Activated naive CD8-positive, alpha-beta T cell treated with anti-CD3 and anti-CD28 coated beads, Interleukin-2, amount 10 ng/mL, durations not matched to agents 7 days and 5 days (primary cell): ENCODE results near the gene ICE2. TPM values are rescaled to one million over a fixed set of nuclear protein-coding genes. Genes with fewer than 3 reads are reported as not detected.

Experiments used
- ATAC-seq: fragments of 150-1000 bp; cut with Tn5 transposase; one replicate; pipeline ENCODE4 v1.10.0; 2021; ENCODE audit warnings: low read depth, moderate library complexity
- POLR2A ChIA-PET: fragments of 350-600 bp; sonication (Branson Sonifier 250); formaldehyde crosslinking; loops from one replicate; lab custom pipeline; 2021; ENCODE audit warnings: antibody characterized with exemption; lab: Charles Lee
- DNase-seq: peaks from one replicate; pipeline ENCODE4 v3.0.0; 2021
- H3K27ac Mint-ChIP-seq: one replicate; pipeline ENCODE4 v1.8.0; 2022; ENCODE audit warnings: mild to moderate bottlenecking, mixed read lengths
- H3K27me3 Mint-ChIP-seq: one replicate; pipeline ENCODE4 v1.8.0; 2022; ENCODE audit warnings: mild to moderate bottlenecking, moderate library complexity, mixed read lengths
- H3K36me3 Mint-ChIP-seq: one replicate; pipeline ENCODE4 v1.8.0; 2021; ENCODE audit warnings: mild to moderate bottlenecking, mixed read lengths
- H3K4me1 Mint-ChIP-seq: one replicate; pipeline ENCODE4 v1.8.0; 2021; ENCODE audit warnings: mixed read lengths
- H3K4me3 Mint-ChIP-seq: one replicate; pipeline ENCODE4 v1.8.0; 2022; ENCODE audit warnings: mild to moderate bottlenecking, moderate library complexity, mixed read lengths
- H3K9me3 Mint-ChIP-seq: one replicate; pipeline ENCODE4 v1.8.0; 2021; ENCODE audit warnings: mixed read lengths
- total RNA-seq, 2 experiments: library from RNA; stranded (reverse); gene quantifications; one replicate each; pipeline ENCODE4 v1.2.3, GENCODE V29; 2021

The ICE2 gene
- total RNA-seq, 2 experiments from 2014 or later, result 65.1 to 81.4 TPM

DNA sequence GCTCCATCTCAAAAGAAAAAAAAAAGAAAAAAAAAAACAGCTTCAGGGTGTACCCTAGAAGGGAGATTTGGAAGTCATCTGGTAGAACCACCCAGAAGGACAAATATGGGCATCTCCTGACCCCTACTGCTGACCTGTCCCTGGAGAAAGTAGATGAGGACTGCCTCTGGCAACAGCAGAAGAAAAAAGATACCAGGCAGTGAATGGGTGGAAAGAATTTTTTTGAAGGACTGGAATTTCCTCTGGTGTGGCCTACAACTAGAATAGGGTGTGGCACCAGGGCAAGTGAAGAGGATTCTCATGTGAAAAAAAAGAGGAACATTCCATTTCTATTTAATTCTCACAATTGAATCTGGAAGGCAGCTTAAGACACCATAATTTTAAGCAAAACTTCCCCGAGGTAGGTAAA is 84.2 kb downstream of the ICE2 start:
- no peak overlapping the region for H3K27ac Mint-ChIP-seq
- ATAC-seq, result no peak
- POLR2A ChIA-PET, result interaction anchor here (0.6 to 1.2 kb wide), 2 partner anchors 85 to 445 kb away, joined by 3 to 5 read pairs; no protein-coding TSS in a partner anchor
- H3K4me1 Mint-ChIP-seq, result peaks cover 44% of the 10 kb centered on the region
- H3K9me3 Mint-ChIP-seq, result no peaks in the 10 kb centered on the region
- no peak overlapping the region for H3K4me3 Mint-ChIP-seq
- no peak for DNase-seq
- peaks cover 3% of the 10 kb centered on the region for H3K27me3 Mint-ChIP-seq
- H3K36me3 Mint-ChIP-seq, result peaks cover 30% of the 10 kb centered on the region

DNA sequence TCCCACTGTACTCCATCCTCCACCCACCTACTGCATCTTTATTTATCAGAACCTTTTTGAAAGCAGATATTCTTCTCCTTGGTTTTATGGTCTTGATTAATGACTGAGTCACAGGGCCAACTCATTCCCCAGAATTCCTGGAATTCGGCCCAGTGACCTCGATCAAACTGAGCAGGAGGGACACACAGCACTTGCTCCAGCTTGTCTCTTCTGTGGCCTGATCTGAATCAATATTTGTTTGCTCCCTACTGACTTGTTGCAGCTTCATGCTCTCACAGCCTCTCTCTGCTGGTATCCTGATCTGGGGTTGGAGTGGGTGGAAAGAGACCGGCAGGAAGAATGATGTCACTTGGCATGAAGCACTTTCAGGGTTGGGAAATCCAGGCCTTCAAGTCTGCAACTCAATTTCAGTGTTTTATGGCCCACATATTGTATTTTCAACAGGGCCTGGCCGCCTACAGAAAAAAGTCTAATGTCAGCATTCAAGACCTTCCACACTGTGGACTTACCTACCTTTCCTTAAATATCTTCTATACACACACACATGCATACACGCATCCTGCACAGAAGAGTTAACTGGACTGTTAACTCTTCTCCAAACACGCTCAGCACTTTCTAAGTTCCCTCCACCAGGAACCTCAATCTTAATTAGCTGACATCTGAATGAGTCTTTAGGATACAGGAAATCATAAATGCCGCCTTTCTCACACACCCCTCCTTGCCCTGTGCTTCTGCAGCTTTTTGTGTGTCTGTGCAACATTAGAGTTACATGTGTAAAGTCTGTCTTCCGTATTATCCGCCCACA is 85.8 kb downstream of the ICE2 start:
- H3K4me1 Mint-ChIP-seq, result peaks cover 49% of the 10 kb centered on the region
- POLR2A ChIA-PET, result no interaction called here
- peaks cover 27% of the 10 kb centered on the region for H3K36me3 Mint-ChIP-seq
- DNase-seq, result no peak
- H3K9me3 Mint-ChIP-seq, result no peaks in the 10 kb centered on the region
- no peak overlapping the region for H3K4me3 Mint-ChIP-seq
- ATAC-seq, result no peak
- no peak overlapping the region for H3K27ac Mint-ChIP-seq
- H3K27me3 Mint-ChIP-seq, result no peaks in the 10 kb centered on the region

DNA sequence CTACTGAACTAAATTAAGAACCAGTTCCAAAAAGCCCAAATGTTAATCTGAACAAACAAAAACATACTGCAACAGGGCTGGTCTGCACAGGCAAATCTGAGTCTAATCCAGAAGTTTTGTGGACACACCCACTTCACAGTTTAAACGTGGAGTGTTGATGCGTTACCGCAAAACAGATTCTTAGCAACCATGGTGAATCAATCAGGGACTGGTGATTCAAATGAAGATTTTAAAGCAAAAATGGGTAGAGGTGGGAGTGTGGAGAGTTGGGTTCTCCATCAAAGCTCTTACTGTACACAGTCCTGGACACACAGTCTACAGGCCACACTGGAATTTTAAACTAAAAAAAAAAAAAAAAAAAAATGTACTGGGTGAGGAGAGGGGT is 86.3 kb downstream of the ICE2 start:
- peaks cover 51% of the 10 kb centered on the region for H3K4me1 Mint-ChIP-seq
- no peak overlapping the region for H3K4me3 Mint-ChIP-seq
- H3K27ac Mint-ChIP-seq, result no peak overlapping the region
- H3K27me3 Mint-ChIP-seq, result no peaks in the 10 kb centered on the region
- peaks cover 29% of the 10 kb centered on the region for H3K36me3 Mint-ChIP-seq
- POLR2A ChIA-PET, result no interaction called here
- no peaks in the 10 kb centered on the region for H3K9me3 Mint-ChIP-seq
- no peak for DNase-seq
- ATAC-seq, result no peak

DNA sequence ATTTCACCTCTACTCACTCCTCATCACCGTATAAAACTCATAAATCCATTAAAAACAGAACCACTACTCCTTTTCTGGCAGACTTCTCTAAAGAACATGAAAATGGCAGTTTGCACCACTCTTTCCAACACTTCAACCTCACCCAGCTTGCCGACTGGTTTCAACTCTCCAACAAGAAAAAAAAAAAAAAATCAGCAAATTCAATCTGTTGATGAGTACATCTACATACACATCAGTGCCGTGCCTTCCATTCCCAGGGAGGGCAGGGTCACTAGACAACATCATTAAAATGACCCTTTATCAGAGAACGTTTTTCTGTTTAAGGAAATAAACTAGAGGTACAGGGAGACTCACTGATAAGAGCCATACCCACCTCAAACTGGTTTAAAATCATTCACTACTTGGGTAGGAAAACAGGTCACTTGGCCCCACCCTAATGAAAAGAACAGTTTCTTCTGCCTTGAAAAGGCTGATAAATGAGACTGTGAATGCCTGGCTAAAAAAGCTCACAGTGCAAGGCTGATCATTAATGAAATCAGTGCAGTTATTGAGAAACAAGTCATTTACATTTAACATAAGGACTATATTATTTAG is 87.1 kb downstream of the ICE2 start:
- Mint-ChIP-seq H3K27me3 (no peaks in the 10 kb centered on the region), H3K4me1 (peaks cover 54% of the 10 kb centered on the region), H3K4me3 (no peak overlapping the region), H3K27ac (no peak overlapping the region), H3K36me3 (peaks cover 36% of the 10 kb centered on the region), H3K9me3 (no peaks in the 10 kb centered on the region)
- DNase-seq (no peak), ATAC-seq (no peak)
- POLR2A ChIA-PET, result no interaction called here

DNA sequence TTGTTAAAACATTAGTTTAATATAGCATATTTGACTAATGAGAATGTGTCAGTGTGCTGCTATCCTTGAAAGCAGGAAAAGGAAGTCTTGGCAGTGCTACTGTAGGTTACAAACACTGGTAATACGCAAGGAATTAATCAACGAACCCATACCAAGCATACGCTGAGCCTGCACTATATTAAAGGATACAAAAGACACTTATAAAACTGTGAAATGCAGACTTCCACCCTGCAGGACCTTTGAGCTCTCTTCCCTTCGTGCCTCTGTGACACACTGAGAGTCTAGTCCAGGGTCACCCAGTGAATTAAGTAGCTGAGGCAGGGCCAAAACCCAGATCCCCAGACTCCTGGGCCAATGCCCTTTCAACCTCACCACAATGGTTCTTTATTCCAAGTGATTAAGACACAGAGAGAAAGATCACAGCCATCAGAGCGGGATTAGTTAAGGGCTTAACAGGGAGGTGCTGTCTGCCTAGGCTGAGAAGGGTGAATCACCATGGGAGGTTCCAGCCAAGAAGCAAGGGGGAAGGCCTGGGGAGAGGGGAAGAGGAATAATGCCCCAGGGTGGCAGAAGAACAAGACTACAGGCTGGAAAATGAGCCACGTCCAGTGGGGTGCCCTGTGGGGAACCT is 88.0 kb downstream of the ICE2 start:
- H3K27me3 Mint-ChIP-seq, result no peaks in the 10 kb centered on the region
- H3K27ac Mint-ChIP-seq, result no peak overlapping the region
- no peak for DNase-seq
- peaks cover 47% of the 10 kb centered on the region for H3K4me1 Mint-ChIP-seq
- H3K4me3 Mint-ChIP-seq, result no peak overlapping the region
- peaks cover 35% of the 10 kb centered on the region for H3K36me3 Mint-ChIP-seq
- no peak for ATAC-seq
- H3K9me3 Mint-ChIP-seq, result no peaks in the 10 kb centered on the region
- POLR2A ChIA-PET, result no interaction called here

DNA sequence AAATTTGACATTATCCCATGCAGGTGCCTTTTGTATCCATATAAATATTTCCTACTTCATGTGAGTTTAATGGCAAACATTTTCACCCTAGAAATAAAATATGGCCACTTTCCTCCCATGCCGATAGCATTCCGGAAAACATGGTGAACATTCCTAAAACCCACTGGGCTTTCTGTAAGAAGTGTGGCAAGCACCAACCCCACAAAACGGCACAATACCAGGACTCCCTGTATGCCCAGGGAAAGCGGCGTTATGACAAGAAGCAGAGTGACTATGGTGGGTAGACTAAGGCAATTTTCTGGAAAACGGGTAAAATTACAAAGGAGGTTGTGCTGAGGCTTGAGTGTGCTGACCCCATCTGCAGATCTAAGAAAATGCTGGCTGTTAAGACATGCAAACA is 88.7 kb downstream of the ICE2 start:
- H3K27ac Mint-ChIP-seq, result no peak overlapping the region
- ATAC-seq (no peak), DNase-seq (no peak)
- no peaks in the 10 kb centered on the region for H3K9me3 Mint-ChIP-seq
- H3K36me3 Mint-ChIP-seq, result peaks cover 34% of the 10 kb centered on the region
- no peak overlapping the region for H3K4me3 Mint-ChIP-seq
- peaks cover 42% of the 10 kb centered on the region for H3K4me1 Mint-ChIP-seq
- POLR2A ChIA-PET, result interaction anchor here (1.4 kb wide), 1 partner anchor 8 kb away, joined by 4 read pairs; the partner anchor contains the start of gene ANXA2
- no peaks in the 10 kb centered on the region for H3K27me3 Mint-ChIP-seq

DNA sequence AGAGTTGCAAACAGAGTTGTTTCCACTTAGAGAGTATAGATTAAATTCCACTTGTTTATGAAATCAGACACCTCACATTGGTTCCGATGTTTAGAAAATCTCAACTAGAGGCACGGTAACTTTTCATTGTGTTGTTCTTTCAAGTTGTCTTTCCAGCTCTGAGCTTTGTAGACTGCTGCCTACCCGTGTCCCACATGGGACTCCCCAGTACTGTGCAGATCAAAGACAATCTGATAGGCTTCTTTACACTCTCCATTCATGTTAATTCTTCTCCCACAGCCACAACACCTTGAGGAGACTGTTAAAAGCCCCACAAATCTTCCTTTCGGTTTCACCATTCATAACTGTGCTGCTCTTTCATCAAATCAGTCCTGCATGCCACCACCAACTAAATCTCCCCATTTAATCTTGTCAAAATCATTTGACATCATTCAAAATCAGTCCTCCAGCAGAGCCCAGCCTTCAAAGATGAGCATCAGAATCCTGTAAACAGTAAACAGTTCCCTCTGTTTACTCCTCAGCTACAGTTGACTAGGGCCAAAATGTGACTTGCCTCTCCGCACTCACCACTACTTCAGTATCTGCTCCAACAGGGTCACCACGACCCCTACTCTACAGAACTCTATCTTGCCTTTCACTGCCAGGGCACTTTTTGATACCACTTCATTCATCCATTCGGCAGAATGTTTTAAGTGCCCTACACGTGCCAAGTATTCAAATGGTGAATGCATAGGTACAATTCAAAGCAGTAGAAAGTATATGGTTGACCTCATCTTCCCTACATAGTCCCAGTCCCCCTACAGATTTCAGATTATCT is 89.5 kb downstream of the ICE2 start:
- Mint-ChIP-seq H3K36me3 (peaks cover 33% of the 10 kb centered on the region), H3K9me3 (no peaks in the 10 kb centered on the region), H3K4me1 (peaks cover 41% of the 10 kb centered on the region), H3K27ac (peak overlapping the region; percentile 74), H3K27me3 (no peaks in the 10 kb centered on the region), H3K4me3 (peak overlapping the region; percentile 66)
- no peak for DNase-seq
- ATAC-seq, result peak; percentile 98
- POLR2A ChIA-PET, result interaction anchor here (0.7 to 1.4 kb wide), 3 partner anchors 9 to 105 kb away, joined by 3 to 4 read pairs (median 4); partner anchors contain the start of gene ANXA2

DNA sequence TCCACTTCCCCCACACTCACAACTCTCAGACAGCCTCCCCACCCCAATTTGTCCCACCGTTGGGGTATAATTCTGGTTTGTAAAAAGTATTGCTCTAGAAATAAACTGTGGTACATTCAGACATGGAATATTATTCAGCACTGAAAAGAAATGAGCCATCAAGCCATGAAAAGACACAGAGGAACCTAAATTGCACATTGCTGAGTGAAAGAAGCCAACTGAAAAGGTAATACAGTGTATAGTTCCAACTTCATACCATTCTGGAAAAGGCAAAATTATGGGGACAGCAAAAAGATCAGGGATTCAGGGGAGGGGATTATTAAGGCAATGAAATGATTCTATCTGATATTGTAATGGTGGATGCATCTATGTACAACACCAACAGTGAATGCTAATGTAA is 91.6 kb downstream of the ICE2 start:
- POLR2A ChIA-PET, result interaction anchor here (0.9 kb wide), 1 partner anchor 13 kb away, joined by 3 read pairs; no protein-coding TSS in a partner anchor
- H3K9me3 Mint-ChIP-seq, result no peaks in the 10 kb centered on the region
- ATAC-seq (no peak), DNase-seq (no peak)
- peaks cover 43% of the 10 kb centered on the region for H3K4me1 Mint-ChIP-seq
- no peak overlapping the region for H3K27ac Mint-ChIP-seq
- H3K36me3 Mint-ChIP-seq, result peaks cover 34% of the 10 kb centered on the region
- H3K27me3 Mint-ChIP-seq, result no peaks in the 10 kb centered on the region
- no peak overlapping the region for H3K4me3 Mint-ChIP-seq

DNA sequence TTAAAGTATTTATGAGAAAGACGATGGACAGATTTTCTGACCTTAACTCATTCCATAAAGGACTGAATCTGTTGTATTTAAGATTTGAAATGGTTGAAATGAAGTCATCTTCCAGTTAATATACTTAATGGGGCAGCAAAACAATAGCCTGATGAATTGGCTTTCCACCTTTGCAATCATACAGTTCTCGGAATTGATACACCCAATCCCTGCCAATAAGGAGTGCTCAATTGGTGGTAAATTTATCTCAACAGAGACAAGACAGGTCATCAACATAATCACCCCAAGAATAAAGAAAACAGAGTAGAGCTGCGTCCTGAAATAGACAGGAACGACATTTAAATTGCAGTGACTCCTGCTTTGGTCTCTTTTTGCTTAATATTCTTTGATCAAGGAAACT is 92.3 kb downstream of the ICE2 start:
- no peaks in the 10 kb centered on the region for H3K9me3 Mint-ChIP-seq
- ATAC-seq (no peak), DNase-seq (no peak)
- POLR2A ChIA-PET, result interaction anchor here (0.9 kb wide), 1 partner anchor 12 kb away, joined by 3 read pairs; no protein-coding TSS in a partner anchor
- peaks cover 32% of the 10 kb centered on the region for H3K36me3 Mint-ChIP-seq
- peaks cover 42% of the 10 kb centered on the region for H3K4me1 Mint-ChIP-seq
- no peaks in the 10 kb centered on the region for H3K27me3 Mint-ChIP-seq
- no peak overlapping the region for H3K4me3 Mint-ChIP-seq
- no peak overlapping the region for H3K27ac Mint-ChIP-seq

DNA sequence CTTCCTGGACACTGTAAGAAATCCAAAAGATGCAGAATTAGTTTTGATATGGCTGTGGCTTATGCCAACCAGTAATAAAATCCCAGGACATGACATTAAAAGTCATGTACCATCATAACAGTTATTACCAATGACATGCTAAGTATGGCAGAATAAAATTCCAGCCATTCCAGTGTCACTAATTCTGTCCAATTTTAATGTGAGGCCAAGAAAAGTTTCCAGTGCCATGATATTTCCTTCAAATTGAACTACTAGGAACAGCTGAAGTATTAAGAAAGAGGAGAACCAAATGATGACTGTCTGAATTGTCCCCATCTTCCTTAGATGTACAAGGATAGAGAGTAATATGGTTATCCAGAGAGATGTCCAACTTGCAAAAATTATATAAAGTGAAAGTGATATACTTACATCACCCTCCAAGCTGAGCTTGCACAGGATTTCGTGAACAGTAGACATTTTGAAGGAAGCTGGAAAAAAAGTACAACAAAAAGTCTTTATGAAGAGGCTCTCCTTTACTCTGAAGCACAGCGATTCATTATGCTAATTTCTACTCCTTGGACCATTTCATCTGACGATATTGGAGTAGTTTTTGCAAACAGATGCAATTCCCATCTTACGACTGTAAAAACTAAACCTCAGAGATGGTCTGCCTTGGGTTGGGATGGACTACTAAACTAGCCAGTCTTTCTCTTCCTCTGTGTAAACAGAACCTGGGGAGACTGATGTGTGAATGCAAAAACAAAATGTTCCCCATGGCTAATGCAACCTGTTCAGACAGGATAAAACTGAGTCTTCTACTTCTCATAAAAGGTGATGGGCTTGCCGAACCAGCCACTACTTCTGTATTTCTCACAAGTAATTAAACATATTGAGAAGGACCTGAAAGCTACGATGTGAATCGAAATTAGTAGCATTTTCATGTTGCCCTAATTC is 93.1 kb downstream of the ICE2 start:
- ATAC-seq (no peak), DNase-seq (no peak)
- Mint-ChIP-seq H3K27ac (no peak overlapping the region), H3K9me3 (no peaks in the 10 kb centered on the region), H3K27me3 (no peaks in the 10 kb centered on the region), H3K4me3 (no peak overlapping the region), H3K4me1 (peaks cover 39% of the 10 kb centered on the region), H3K36me3 (peaks cover 36% of the 10 kb centered on the region)
- POLR2A ChIA-PET, result interaction anchor here (0.9 kb wide), 1 partner anchor 11 kb away, joined by 3 read pairs; no protein-coding TSS in a partner anchor

DNA sequence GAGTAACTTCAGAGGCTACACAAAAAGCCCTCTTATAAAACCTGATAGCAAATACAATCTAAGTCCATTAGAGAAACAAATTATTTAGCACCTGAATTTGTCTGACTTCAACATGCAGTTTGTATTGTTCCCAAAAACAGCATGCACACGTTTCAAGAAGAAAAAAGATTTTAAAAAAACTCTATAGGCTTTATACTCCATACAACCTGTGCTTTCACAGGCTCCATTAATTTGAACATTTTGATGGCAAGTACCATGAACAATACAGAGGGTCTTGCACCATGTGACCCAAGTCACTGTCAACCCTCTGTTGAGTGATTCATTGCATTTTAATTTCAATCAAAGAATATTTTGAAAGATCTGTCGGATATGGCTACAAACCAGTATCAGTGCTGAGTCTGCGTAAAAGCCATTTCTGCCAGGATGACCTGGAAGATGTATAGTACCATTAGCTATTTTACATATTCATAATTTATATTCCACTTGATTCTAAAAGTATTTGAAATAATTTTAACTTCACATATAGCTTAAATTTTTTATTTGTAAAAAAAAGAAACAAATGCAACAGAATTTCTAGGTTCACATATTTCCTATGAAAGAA is 94.3 kb downstream of the ICE2 start:
- H3K4me1 Mint-ChIP-seq, result peaks cover 32% of the 10 kb centered on the region
- H3K9me3 Mint-ChIP-seq, result no peaks in the 10 kb centered on the region
- DNase-seq, result no peak
- H3K4me3 Mint-ChIP-seq, result no peak overlapping the region
- POLR2A ChIA-PET, result no interaction called here
- peaks cover 40% of the 10 kb centered on the region for H3K36me3 Mint-ChIP-seq
- no peak overlapping the region for H3K27ac Mint-ChIP-seq
- H3K27me3 Mint-ChIP-seq, result no peaks in the 10 kb centered on the region
- no peak for ATAC-seq

DNA sequence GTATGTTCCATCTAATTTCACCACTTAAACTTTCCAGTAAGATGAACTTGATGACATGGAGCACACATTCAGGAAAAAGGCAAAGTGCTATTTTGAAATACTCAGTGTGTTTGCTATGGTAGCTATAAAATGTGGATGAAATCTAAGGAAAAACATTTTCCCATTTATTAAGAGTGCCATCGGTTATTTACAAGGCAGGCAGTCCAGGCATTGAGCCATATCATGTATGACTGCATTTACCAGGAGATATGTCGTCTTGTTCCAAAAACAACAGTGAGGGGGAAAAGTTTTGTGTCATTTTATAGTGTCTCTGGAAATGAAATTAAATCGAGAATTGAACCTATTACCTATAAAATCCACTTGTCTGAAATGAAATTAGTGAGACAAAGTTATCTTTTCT is 94.9 kb downstream of the ICE2 start:
- H3K9me3 Mint-ChIP-seq, result no peaks in the 10 kb centered on the region
- POLR2A ChIA-PET, result no interaction called here
- no peak overlapping the region for H3K27ac Mint-ChIP-seq
- peaks cover 45% of the 10 kb centered on the region for H3K36me3 Mint-ChIP-seq
- peaks cover 26% of the 10 kb centered on the region for H3K4me1 Mint-ChIP-seq
- DNase-seq (no peak), ATAC-seq (no peak)
- H3K4me3 Mint-ChIP-seq, result no peak overlapping the region
- no peaks in the 10 kb centered on the region for H3K27me3 Mint-ChIP-seq
